Vagina (tissue), 2 donors: Measurements from ENCODE around the gene RFX2. TPM values are rescaled to one million over a fixed set of nuclear protein-coding genes. Genes with fewer than 3 reads are reported as not detected.
"Not testable (repeated sequence)": the region's sequence is repeated elsewhere in the genome, so short reads cannot be mapped to it uniquely, and the experiment has no call there.

Source experiments
- DNase-seq, 2 donors: peaks; one replicate each; pipeline ENCODE4 v3.0.0-alpha.2; 2017; ENCODE audit errors: extremely low spot score in 2 of 2
- H3K27ac ChIP-seq: fragments of 200-600 bp; sonication (generic); one replicate; pipeline ENCODE4 v1.5.1; 2019
- H3K27me3 ChIP-seq: fragments of 200-600 bp; sonication (generic); one replicate; pipeline ENCODE4 v1.5.1; 2019
- H3K36me3 ChIP-seq, 2 donors: fragments of 200-600 bp; sonication (generic); one replicate each; pipeline ENCODE4 v1.5.1; 2017 to 2019
- H3K4me1 ChIP-seq: fragments of 200-600 bp; sonication (generic); one replicate; pipeline ENCODE4 v1.5.1; 2019
- H3K4me3 ChIP-seq, 2 donors: fragments of 200-600 bp; sonication (generic); 1 replicate in 1 of 2; 2 replicates in 1 of 2; pipeline ENCODE4 v1.5.1; 2016 to 2019
- H3K9me3 ChIP-seq: fragments of 200-600 bp; sonication (generic); one replicate; pipeline ENCODE4 v1.5.1; 2019
- POLR2A ChIP-seq, 2 donors: fragments of 450-650 bp; IDR thresholded peaks; one replicate each; pipeline ENCODE4 v1.6.1; 2017; ENCODE audit warnings: antibody characterized with exemption in 2 of 2, mild to moderate bottlenecking in 2 of 2, moderate library complexity in 2 of 2
- POLR2AphosphoS5 ChIP-seq, 2 donors: sonication (generic); formaldehyde crosslinking; IDR thresholded peaks; one replicate each; pipeline ENCODE4 v1.9.0; 2017; ENCODE audit warnings: antibody characterized with exemption in 2 of 2, mild to moderate bottlenecking in 2 of 2, low read depth in 1 of 2; ENCODE audit not compliant: insufficient read depth in 1 of 2
- intact Hi-C: fragments of 100-400 bp; cut with DNase I; formaldehyde crosslinking; loops from one replicate; pipeline ENCODE4 v1.15.1; 2023
- total RNA-seq: library from RNA; depleted of rRNA; stranded (reverse); fragments of >200 nt; gene quantifications from one replicate; pipeline ENCODE4 v1.2.3, GENCODE V29; 2016
- TF ChIP-seq, protein P1 (sequence below), 3 experiments: fragments of 450-650 bp in 2 of 3; fragments of 200-600 bp in 1 of 3; sonication (generic) in 1 of 3; IDR thresholded peaks; one replicate each; pipeline ENCODE4 v1.5.1; 2017 to 2019; ENCODE audit warnings: antibody characterized with exemption in 3 of 3, mild to moderate bottlenecking in 2 of 3, moderate library complexity in 2 of 3

Gene RFX2
- total RNA-seq, 1 donor from 2014 or later, result 12.0 TPM

DNA sequence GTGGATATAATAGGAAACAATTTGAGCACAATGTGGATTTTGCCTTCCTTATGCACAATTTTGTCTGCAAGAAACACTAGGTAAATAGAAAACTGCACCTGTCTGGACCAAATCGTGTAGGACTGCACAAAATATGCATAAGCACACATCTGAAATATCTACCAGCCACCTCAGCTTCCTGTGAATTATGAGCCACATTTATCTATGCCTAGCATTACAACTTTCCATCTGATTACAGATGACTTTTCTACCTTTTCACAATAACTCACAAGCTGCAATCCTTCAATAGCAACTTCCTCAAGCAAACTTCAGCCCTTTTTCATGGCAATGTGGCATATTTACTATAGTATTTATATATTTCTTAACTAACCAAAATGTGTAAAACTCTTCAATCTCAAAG, 5.7 kb upstream of the RFX2 start:
- intact Hi-C loops, result no loop called here

GRCh38 chr19:6113616-6114188, 3.4 kb upstream of the RFX2 start:
- Histone ChIP-seq H3K27me3 (no peaks in the 10 kb centered on the region), H3K27ac (no peak overlapping the region), H3K9me3 (no peaks in the 10 kb centered on the region), H3K4me1 (peaks cover 16% of the 10 kb centered on the region), H3K36me3 (no peaks in the 10 kb centered on the region), H3K4me3 (no peak overlapping the region)
- TF ChIP-seq POLR2A (IDR thresholded peaks at IDR 0.05), result no peak
- TF ChIP-seq, protein P1, sequence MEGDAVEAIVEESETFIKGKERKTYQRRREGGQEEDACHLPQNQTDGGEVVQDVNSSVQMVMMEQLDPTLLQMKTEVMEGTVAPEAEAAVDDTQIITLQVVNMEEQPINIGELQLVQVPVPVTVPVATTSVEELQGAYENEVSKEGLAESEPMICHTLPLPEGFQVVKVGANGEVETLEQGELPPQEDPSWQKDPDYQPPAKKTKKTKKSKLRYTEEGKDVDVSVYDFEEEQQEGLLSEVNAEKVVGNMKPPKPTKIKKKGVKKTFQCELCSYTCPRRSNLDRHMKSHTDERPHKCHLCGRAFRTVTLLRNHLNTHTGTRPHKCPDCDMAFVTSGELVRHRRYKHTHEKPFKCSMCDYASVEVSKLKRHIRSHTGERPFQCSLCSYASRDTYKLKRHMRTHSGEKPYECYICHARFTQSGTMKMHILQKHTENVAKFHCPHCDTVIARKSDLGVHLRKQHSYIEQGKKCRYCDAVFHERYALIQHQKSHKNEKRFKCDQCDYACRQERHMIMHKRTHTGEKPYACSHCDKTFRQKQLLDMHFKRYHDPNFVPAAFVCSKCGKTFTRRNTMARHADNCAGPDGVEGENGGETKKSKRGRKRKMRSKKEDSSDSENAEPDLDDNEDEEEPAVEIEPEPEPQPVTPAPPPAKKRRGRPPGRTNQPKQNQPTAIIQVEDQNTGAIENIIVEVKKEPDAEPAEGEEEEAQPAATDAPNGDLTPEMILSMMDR (IDR thresholded peaks at IDR 0.05), result no peak
- TF ChIP-seq POLR2AphosphoS5 (IDR thresholded peaks at IDR 0.05; ENCODE audit: insufficient read depth in 1 of 2, low read depth in 1 of 2), result no peak
- DNase-seq, result no peak
- intact Hi-C loops, result no loop called here

More for the DNA sequence above, 5.7 kb upstream of the RFX2 start:
- Histone ChIP-seq H3K27ac (no peak overlapping the region), H3K4me1 (peaks cover 7% of the 10 kb centered on the region), H3K9me3 (no peaks in the 10 kb centered on the region), H3K4me3 (no peak overlapping the region), H3K27me3 (no peaks in the 10 kb centered on the region), H3K36me3 (no peaks in the 10 kb centered on the region)
- TF ChIP-seq, protein P1 (IDR thresholded peaks at IDR 0.05), result no peak
- TF ChIP-seq POLR2A (IDR thresholded peaks at IDR 0.05) (no peak), POLR2AphosphoS5 (IDR thresholded peaks at IDR 0.05; ENCODE audit: insufficient read depth in 1 of 2, low read depth in 1 of 2) (no peak)
- DNase-seq, result no peak

DNA sequence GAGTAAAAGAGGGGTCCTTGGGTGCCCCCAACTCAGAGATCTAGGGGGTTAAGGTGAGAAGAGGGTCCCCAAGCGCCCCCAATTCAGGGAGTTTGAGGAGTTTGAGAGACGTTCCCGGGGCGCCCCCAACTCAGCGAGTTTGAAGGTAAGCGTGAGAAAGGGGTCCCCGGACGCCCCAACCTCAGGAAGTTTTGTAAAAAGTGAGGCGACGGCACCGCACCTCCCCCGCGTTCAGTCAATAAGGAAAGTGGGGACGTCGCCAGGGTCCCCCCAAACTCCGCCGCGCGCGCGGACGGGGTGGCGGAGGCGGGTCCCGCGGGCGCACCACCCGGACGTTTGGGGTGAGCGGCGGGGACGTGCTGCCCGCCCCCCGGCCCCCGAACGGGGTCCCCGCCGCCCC, 353 bp downstream of the RFX2 start:
- Histone ChIP-seq H3K9me3 (no peaks in the 10 kb centered on the region), H3K36me3 (no peaks in the 10 kb centered on the region), H3K27me3 (no peaks in the 10 kb centered on the region), H3K27ac (peak overlapping the region; percentile 80), H3K4me3 (peak overlapping the region; percentile 64 to 88), H3K4me1 (peaks cover 21% of the 10 kb centered on the region)
- TF ChIP-seq POLR2AphosphoS5 (IDR thresholded peaks at IDR 0.05; ENCODE audit: insufficient read depth in 1 of 2, low read depth in 1 of 2), result no peak
- intact Hi-C loops, result loop anchor here (5.0 kb wide), 1 partner anchor 53 kb away; no protein-coding TSS in a partner anchor
- DNase-seq, result no peak

GRCh38 chr19:6108721-6109633, 1.3 kb downstream of the RFX2 start:
- DNase-seq, result no peak
- Histone ChIP-seq H3K27ac (peak overlapping the region; percentile 80), H3K4me1 (peaks cover 30% of the 10 kb centered on the region), H3K4me3 (peak overlapping the region; percentile 64 to 88), H3K27me3 (no peaks in the 10 kb centered on the region), H3K36me3 (no peaks in the 10 kb centered on the region), H3K9me3 (no peaks in the 10 kb centered on the region)
- TF ChIP-seq POLR2AphosphoS5 (IDR thresholded peaks at IDR 0.05; ENCODE audit: insufficient read depth in 1 of 2, low read depth in 1 of 2), result peak; percentile 40 to 81
- peak in 1 of 2 donors; percentile 13 for TF ChIP-seq POLR2A (IDR thresholded peaks at IDR 0.05)
- TF ChIP-seq, protein P1 (IDR thresholded peaks at IDR 0.05), result no peak
- intact Hi-C loops, result loop anchor here (5.0 kb wide), 1 partner anchor 52 kb away; no protein-coding TSS in a partner anchor

DNA sequence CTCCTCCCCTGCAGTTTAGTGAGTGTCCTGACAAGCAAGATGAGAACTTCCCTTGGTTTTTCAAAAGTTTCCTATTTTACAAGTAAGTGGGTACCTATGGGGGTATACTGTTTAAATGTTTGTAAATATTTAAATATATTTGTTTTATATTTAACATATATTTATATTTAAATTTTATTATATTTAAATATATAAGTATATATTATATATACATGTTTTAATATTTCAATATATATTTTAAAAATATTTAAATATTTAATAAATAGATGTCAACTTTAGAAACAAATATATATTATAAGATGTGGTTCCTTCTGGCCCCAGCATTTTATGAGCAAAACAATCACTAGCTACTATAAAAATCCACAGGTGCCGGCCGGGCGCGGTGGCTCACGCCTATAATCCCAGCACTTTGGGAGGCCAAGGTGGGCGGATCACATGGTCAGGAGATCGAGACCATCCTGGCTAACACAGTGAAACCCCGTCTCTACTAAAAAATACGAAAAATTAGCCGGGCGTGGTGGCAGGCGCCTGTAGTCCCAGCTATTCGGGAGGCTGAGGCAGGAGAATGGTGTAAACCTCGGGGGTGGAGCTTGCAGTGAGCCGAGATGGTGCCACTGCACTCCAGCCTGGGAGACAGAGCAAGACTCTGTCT, 3.5 kb downstream of the RFX2 start:
- not testable (repeated sequence) for H3K27ac ChIP-seq, DNase-seq, H3K27me3 ChIP-seq, H3K36me3 ChIP-seq, H3K9me3 ChIP-seq, H3K4me3 ChIP-seq
- intact Hi-C loops, result loop anchor here (5.0 kb wide), 1 partner anchor 49 kb away; no protein-coding TSS in a partner anchor
- H3K4me1 ChIP-seq, result peaks cover 52% of the 10 kb centered on the region
